Karpas-422 (cell line): Measurements from ENCODE around the gene MLLT1. TPM values are rescaled to one million over a fixed set of nuclear protein-coding genes. Genes with fewer than 3 reads are reported as not detected.

ENCODE experiments used
- DNase-seq: peaks from one replicate; pipeline ENCODE4 v3.0.0-alpha.2; 2015
- H2AFZ ChIP-seq: fragments of 200-600 bp; sonication (generic); 2 replicates; pipeline ENCODE4 v1.6.1; 2014; ENCODE audit warnings: antibody characterized with exemption, low read length, mixed read lengths
- H3K27ac ChIP-seq: fragments of 200-600 bp; sonication (generic); 2 replicates; pipeline ENCODE4 v1.5.1; 2014; ENCODE audit warnings: mild to moderate bottlenecking, low read length, moderate library complexity
- H3K27me3 ChIP-seq: fragments of 200-600 bp; sonication (generic); 2 replicates; pipeline ENCODE4 v1.6.1; 2014; ENCODE audit warnings: low read length, mixed read lengths
- H3K36me3 ChIP-seq: fragments of 200-600 bp; sonication (generic); 2 replicates; pipeline ENCODE4 v1.6.1; 2014; ENCODE audit warnings: low read length, mixed read lengths; ENCODE audit not compliant: insufficient read depth
- H3K4me1 ChIP-seq: fragments of 200-600 bp; sonication (generic); 2 replicates; pipeline ENCODE4 v1.6.1; 2014; ENCODE audit warnings: mild to moderate bottlenecking, low read length, mixed read lengths
- H3K4me2 ChIP-seq: fragments of 200-600 bp; sonication (generic); 2 replicates; pipeline ENCODE4 v1.6.1; 2014; ENCODE audit warnings: low read length, low read depth, mild to moderate bottlenecking; ENCODE audit not compliant: poor library complexity, severe bottlenecking
- H3K4me3 ChIP-seq: fragments of 200-600 bp; sonication (generic); 2 replicates; pipeline ENCODE4 v1.5.1; 2014; ENCODE audit warnings: mild to moderate bottlenecking, antibody characterized with exemption, low read length, mixed read lengths
- H3K79me2 ChIP-seq: fragments of 200-600 bp; sonication (generic); 2 replicates; pipeline ENCODE4 v1.6.1; 2014; ENCODE audit warnings: mild to moderate bottlenecking, low read length, mixed read lengths
- H3K9ac ChIP-seq: fragments of 200-600 bp; sonication (generic); 2 replicates; pipeline ENCODE4 v1.6.0; 2014; ENCODE audit warnings: low read length
- H3K9me2 ChIP-seq: fragments of 200-600 bp; sonication (generic), shearing (Covaris generic); replicated peaks from 2 replicates; pipeline ENCODE4 v1.6.0; 2014; ENCODE audit warnings: mild to moderate bottlenecking, low read length, moderate library complexity; ENCODE audit not compliant: insufficient read depth
- H3K9me3 ChIP-seq: fragments of 300-700, 200-600 bp; sonication (generic); 2 replicates; pipeline ENCODE4 v1.6.1; 2014; ENCODE audit warnings: low read length, mixed read lengths
- H4K20me1 ChIP-seq: fragments of 200-600 bp; sonication (generic); 2 replicates; pipeline ENCODE4 v1.6.1; 2014; ENCODE audit warnings: mild to moderate bottlenecking, antibody characterized with exemption, low read length, low read depth; ENCODE audit not compliant: insufficient read depth
- total RNA-seq: library from RNA; depleted of rRNA; stranded (reverse); fragments of >200 nt; shearing (Covaris generic); gene quantifications from 2 replicates; pipeline ENCODE4 v1.2.3, GENCODE V29; 2014; ENCODE audit warnings: low replicate concordance

MLLT1 gene
- total RNA-seq, 1 experiment from 2014 or later, result 19.5 TPM

DNA sequence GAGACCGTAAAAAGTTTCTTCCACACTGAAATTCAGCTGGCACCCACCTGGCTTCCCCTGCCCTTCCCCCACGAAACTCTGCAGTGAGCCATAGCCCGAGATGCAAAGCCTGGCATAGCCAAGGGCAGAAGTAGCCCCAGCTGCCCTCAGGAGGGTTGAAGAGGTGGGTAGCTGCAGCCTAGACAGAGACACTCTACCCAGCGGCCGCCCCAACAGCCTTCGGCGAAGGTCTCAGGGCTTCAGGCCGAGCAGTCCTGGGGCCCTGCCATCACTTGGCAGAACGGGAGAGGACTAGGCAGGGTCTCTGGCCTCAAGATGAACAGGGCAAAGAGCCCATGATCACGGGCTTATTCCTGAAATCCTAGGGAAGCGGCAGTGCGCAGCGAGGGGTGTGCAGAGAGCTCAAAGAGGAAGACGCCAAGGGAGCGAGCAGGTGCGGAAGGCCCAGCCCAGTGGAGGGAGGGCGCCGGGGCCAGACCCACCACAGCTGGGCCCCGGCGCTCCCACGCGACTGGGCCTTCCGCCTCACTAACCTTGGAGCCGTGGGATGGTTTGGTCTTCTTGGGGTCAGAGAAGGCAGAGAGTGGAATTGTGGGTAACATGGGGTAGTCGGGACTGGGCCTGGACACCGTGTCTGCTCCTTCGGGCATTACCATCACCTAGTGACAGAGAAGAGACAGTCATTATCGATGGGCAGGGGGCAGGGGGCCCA lies 53.2 kb downstream of the MLLT1 start:
- no peaks in the 10 kb centered on the region for H3K4me1 ChIP-seq
- H2AFZ ChIP-seq, result no peak overlapping the region
- peaks cover 11% of the 10 kb centered on the region for H3K79me2 ChIP-seq
- no peak for DNase-seq
- H3K27me3 ChIP-seq, result no peaks in the 10 kb centered on the region
- H3K9ac ChIP-seq, result no peak overlapping the region
- no peaks in the 10 kb centered on the region for H3K36me3 ChIP-seq
- no peaks in the 10 kb centered on the region for H3K9me3 ChIP-seq
- H3K4me2 ChIP-seq, result no peak overlapping the region
- H3K4me3 ChIP-seq, result no peak overlapping the region
- peaks cover 9% of the 10 kb centered on the region for H4K20me1 ChIP-seq
- no peak overlapping the region for H3K27ac ChIP-seq
- H3K9me2 ChIP-seq, result no peaks in the 10 kb centered on the region

- no peak overlapping the region for H3K27ac ChIP-seq
- H3K9me3 ChIP-seq, result no peaks in the 10 kb centered on the region
- no peaks in the 10 kb centered on the region for H3K27me3 ChIP-seq
- no peaks in the 10 kb centered on the region for H3K36me3 ChIP-seq
- H3K4me2 ChIP-seq, result no peak overlapping the region
- no peaks in the 10 kb centered on the region for H3K9me2 ChIP-seq
- no peak overlapping the region for H2AFZ ChIP-seq
- no peak overlapping the region for H3K4me3 ChIP-seq
- peaks cover 9% of the 10 kb centered on the region for H4K20me1 ChIP-seq
- peaks cover 8% of the 10 kb centered on the region; the same call in 1 of the 2 replicates for H3K79me2 ChIP-seq
- DNase-seq, result no peak
- no peaks in the 10 kb centered on the region for H3K4me1 ChIP-seq
- H3K9ac ChIP-seq, result no peak overlapping the region
These were observed 53.8 kb downstream of the MLLT1 start for GRCh38 chr19:6226012-6226411.

GRCh38 chr19:6225232-6225865 lies 54.4 kb downstream of the MLLT1 start:
- Histone ChIP-seq H3K4me2 (no peak overlapping the region), H4K20me1 (peaks cover 9% of the 10 kb centered on the region), H3K9me3 (no peaks in the 10 kb centered on the region), H3K4me1 (no peaks in the 10 kb centered on the region), H2AFZ (no peak overlapping the region), H3K79me2 (peaks cover 4% of the 10 kb centered on the region; the same call in 1 of the 2 replicates), H3K27ac (no peak overlapping the region), H3K4me3 (no peak overlapping the region), H3K36me3 (no peaks in the 10 kb centered on the region), H3K27me3 (no peaks in the 10 kb centered on the region), H3K9ac (no peak overlapping the region), H3K9me2 (no peaks in the 10 kb centered on the region)
- DNase-seq, result no peak

GRCh38 chr19:6224308-6224675 lies 55.5 kb downstream of the MLLT1 start:
- no peaks in the 10 kb centered on the region for H3K4me1 ChIP-seq
- no peak overlapping the region for H3K27ac ChIP-seq
- H3K9me3 ChIP-seq, result no peaks in the 10 kb centered on the region
- H3K36me3 ChIP-seq, result no peaks in the 10 kb centered on the region
- H3K9me2 ChIP-seq, result no peaks in the 10 kb centered on the region
- H2AFZ ChIP-seq, result no peak overlapping the region
- H3K9ac ChIP-seq, result no peak overlapping the region
- no peak overlapping the region for H3K4me2 ChIP-seq
- no peaks in the 10 kb centered on the region for H3K27me3 ChIP-seq
- DNase-seq, result no peak
- H3K4me3 ChIP-seq, result no peak overlapping the region
- H3K79me2 ChIP-seq, result no peaks in the 10 kb centered on the region; the same call in 1 of the 2 replicates
- peaks cover 15% of the 10 kb centered on the region for H4K20me1 ChIP-seq

DNA sequence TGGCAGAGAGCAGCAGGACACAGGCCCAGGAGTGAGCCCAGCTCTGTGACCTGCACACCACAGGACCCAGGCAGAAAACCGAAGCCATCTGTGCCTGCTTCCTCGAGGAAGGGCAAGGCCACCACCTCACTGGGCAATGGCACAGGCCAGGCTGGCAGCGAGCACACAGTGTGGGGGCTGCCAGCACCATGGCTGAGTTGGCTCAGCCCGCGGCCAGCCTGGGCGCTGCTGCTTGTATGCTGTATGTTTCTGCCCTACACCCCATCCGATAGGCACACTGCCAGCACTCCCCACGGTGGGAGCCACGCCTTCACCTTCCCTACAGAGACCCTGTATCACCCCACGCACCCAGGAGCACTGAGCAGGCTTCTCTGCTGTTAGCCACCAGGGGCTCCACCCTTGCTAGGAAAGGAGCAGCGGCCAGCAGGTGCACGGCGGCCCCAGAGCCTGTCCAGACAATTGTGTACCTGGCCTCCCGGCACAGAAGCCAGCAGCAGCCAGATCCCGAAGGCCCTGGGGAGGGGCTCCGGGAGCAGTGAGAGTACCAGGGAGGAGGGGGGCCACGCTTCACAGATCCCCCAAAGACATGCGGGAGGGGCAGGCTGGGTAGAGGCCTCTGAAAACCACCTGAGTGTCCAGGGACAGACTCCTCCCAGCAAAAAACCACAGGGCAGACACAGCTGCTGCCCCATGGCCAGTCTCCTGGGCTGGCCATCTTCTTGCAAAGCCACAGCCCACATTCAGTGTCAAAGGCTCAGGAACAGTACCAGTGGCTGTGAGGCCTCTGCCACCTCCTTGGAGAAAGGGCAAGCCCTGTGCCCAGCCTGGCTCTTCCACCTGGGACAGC lies 56.1 kb downstream of the MLLT1 start:
- peaks cover 21% of the 10 kb centered on the region for H4K20me1 ChIP-seq
- no peak overlapping the region for H3K9ac ChIP-seq
- no peak overlapping the region for H3K4me3 ChIP-seq
- H3K36me3 ChIP-seq, result no peaks in the 10 kb centered on the region
- H3K9me3 ChIP-seq, result no peaks in the 10 kb centered on the region
- H2AFZ ChIP-seq, result no peak overlapping the region
- H3K27me3 ChIP-seq, result no peaks in the 10 kb centered on the region
- no peak overlapping the region for H3K27ac ChIP-seq
- no peak overlapping the region for H3K4me2 ChIP-seq
- no peaks in the 10 kb centered on the region for H3K4me1 ChIP-seq
- H3K79me2 ChIP-seq, result no peaks in the 10 kb centered on the region
- no peaks in the 10 kb centered on the region for H3K9me2 ChIP-seq
- no peak for DNase-seq

DNA sequence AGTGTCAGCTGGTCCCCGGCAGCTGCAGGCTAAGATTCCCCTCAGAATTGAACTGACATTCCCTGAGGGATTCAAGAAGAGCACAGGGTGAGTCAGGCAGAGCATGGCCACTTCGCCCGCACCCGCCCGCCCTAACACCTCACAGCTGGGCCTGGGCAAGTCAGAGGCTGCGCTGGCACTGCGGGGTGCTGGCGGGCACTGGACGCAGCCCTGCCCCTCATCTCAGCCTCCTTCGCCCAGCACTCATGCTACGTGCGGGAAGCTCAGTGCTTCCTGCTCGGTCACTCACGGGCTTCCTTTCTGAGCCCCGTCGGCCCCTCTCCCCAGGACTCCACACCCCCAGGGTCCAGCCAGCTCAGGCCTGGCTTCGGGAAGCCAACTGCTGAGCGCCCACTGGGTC lies 56.9 kb downstream of the MLLT1 start:
- no peak overlapping the region for H3K27ac ChIP-seq
- H3K36me3 ChIP-seq, result no peaks in the 10 kb centered on the region
- H3K9ac ChIP-seq, result no peak overlapping the region
- peaks cover 25% of the 10 kb centered on the region for H4K20me1 ChIP-seq
- H3K27me3 ChIP-seq, result no peaks in the 10 kb centered on the region
- no peaks in the 10 kb centered on the region for H3K9me3 ChIP-seq
- no peaks in the 10 kb centered on the region for H3K4me1 ChIP-seq
- H2AFZ ChIP-seq, result no peak overlapping the region
- H3K79me2 ChIP-seq, result no peaks in the 10 kb centered on the region
- no peak overlapping the region for H3K4me2 ChIP-seq
- no peak for DNase-seq
- H3K9me2 ChIP-seq, result no peaks in the 10 kb centered on the region
- H3K4me3 ChIP-seq, result no peak overlapping the region

DNA sequence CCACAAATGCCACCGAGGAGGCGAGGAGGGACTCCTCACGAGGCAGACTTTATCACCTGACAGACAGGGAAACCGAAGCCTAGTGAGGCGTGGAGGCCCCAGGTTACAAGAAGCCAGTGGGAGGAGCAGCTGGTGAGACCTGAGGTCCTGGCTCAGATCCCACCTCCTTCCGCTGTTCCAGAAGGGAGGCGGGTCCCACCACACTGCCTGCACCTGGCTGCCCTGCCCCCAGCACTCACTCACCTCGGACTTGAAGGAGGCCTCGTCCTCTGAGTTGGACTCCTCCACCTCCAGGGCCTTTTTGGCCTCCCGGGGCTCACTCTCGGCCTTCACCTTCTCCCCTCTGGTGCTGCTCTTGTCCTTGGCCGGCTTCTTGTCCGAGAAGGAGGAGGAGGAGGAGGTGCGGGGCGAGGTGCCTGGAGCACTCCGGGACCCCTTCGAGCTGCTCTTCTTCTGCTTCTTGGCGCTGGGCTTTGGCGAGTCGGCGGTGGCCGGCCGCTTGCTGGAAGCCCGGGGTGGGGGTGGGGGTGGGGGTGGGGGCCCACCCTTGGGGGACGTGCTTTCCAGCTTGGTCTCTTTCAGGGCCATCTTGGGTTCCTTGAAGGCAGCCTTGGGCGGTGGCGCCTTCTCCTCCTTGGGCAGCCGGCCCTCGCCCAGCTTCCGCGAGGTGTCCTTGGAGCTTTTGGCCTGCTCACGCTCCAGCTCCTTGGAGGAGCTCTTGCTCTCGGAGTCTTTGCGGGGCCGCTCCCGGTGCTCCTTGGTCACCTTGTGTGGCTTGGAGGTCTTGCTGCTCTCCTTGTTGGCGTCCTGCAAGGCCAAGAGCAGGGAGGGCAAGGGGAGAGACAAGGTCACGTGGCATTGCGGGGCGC lies 57.7 kb downstream of the MLLT1 start:
- Histone ChIP-seq H3K4me3 (no peak overlapping the region), H3K4me2 (no peak overlapping the region), H3K9ac (no peak overlapping the region), H3K27me3 (no peaks in the 10 kb centered on the region), H4K20me1 (peaks cover 23% of the 10 kb centered on the region), H3K36me3 (no peaks in the 10 kb centered on the region), H3K9me2 (no peaks in the 10 kb centered on the region), H3K79me2 (no peaks in the 10 kb centered on the region), H3K9me3 (no peaks in the 10 kb centered on the region), H2AFZ (no peak overlapping the region), H3K27ac (no peak overlapping the region), H3K4me1 (no peaks in the 10 kb centered on the region)
- DNase-seq, result no peak
